ENCODE results near the gene PNKD. TPM values are rescaled to one million over a fixed set of nuclear protein-coding genes. Genes with fewer than 3 reads are reported as not detected.
A peak's percentile ranks its signal among the peaks of the same experiment; 100 is the strongest.

PNKD gene
- total and polyA plus RNA-seq, 2 of the 8 experiments (the other 6 are each of a cell fraction or from before 2014, with no cell fraction given), result 43.9 to 65.4 TPM

DNA sequence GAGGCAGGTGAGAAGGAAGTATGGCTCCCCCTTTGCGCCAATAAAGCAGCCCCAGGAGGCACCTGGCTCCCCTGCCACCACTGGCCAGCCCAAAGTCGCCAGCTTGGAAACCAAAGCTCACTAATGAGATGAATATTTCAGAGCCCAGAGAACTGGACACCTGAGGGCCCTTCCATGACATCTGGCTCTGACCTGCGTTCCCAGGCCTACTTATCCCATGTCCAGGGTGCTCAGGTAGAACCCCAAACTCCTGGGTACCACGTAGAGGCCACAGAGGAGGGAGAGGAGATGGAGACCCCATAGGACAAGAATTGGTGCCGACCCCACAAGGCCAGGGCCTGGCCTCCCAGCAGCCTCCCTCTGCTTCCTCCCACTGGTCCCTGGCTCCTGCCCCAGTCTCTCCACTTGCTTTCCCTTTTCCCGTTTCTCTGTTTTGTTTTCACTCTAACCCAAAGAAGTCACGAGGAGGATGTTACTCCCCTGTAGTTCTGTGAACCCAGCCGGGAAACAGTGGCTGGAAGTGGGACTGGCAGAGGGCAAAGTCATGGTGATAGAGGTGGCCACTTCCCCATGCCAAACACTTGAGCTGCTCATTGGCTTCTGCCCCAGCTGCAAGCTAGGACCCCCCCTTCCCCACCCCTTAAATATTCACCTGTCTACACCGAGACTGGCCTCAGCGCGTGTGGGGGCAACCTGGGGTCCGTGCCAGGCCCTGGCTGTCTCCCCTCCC is 21.2 kb downstream of the PNKD start:
- no peak overlapping the region; the same call in 1 of the 2 replicates for H2BK5ac ChIP-seq (ENCODE audit: low read depth, low read length)
- H3K9me3 ChIP-seq (ENCODE audit: insufficient read depth in 2 of 2, low read depth in 1 of 2, low read length in 1 of 2), result no peaks in the 10 kb centered on the region
- no peak for FAIRE-seq
- no peaks in the 10 kb centered on the region for H3K27me3 ChIP-seq (replicated peaks in 1 of 4; ENCODE audit: control insufficient read depth in 3 of 4, extremely low read depth in 1 of 4, insufficient read depth in 3 of 4, low read length in 3 of 4)
- H3K23ac ChIP-seq (ENCODE audit: insufficient read length), result no peak overlapping the region
- peaks cover 5% of the 10 kb centered on the region; the same call in 1 of the 2 replicates for H3K23me2 ChIP-seq (ENCODE audit: low read depth, low read length)
- no peaks in the 10 kb centered on the region for H4K20me1 ChIP-seq (replicated peaks in 1 of 2; ENCODE audit: control insufficient read depth in 1 of 2, insufficient read depth in 2 of 2, low read length in 2 of 2)
- H2AFZ ChIP-seq (ENCODE audit: low read length), result no peak overlapping the region
- no peak overlapping the region for H2BK120ac ChIP-seq (replicated peaks; ENCODE audit: low read depth, low read length)
- peak overlapping the region; percentile 36; the same call in 1 of the 2 replicates for H3K18ac ChIP-seq (ENCODE audit: extremely low read depth, low read length)
- peak overlapping the region; percentile 77; the same call in 1 of the 2 replicates for H2BK12ac ChIP-seq (ENCODE audit: low read depth, low read length)
- DNase-seq (ENCODE audit: low read depth in 1 of 2, low spot score in 2 of 2), result no peak
- H3K4me2 ChIP-seq (ENCODE audit: insufficient read depth in 1 of 2, low read depth in 2 of 2, low read length in 2 of 2), result peak overlapping the region; percentile 72 to 82
- no peak overlapping the region for H3K14ac ChIP-seq (ENCODE audit: insufficient read length)
- H3K4me1 ChIP-seq (replicated peaks in 1 of 4; ENCODE audit: control insufficient read depth in 3 of 4, insufficient read depth in 4 of 4, low read length in 3 of 4), result peaks cover 5 to 14% (median 9%) of the 10 kb centered on the region in 4 experiments; a peak in 6 of 7 replicates
- no peaks in the 10 kb centered on the region for H3K79me2 ChIP-seq (ENCODE audit: control insufficient read depth in 1 of 2, insufficient read depth in 2 of 2, low read length in 2 of 2)
- ChIA-PET CTCF (ENCODE audit: partially characterized antibody) (interaction anchor here (0.7 to 12.1 kb wide), 14 partner anchors 8 to 103 kb away, joined by 3 to 94 read pairs (median 4); partner anchors contain the start of genes AAMP, CATIP and PNKD), POLR2A (ENCODE audit: partially characterized antibody) (interaction anchor here (1.1 to 1.7 kb wide), 6 partner anchors 9 to 42 kb away, joined by 3 to 4 read pairs (median 3); partner anchors contain the start of genes AAMP and PNKD)
- no peak overlapping the region for H2BK20ac ChIP-seq (ENCODE audit: low read length)
- H3K27ac ChIP-seq (ENCODE audit: low read depth, low read length), result no peak overlapping the region
- H3K56ac ChIP-seq (replicated peaks; ENCODE audit: insufficient read length, low read depth, low read length), result no peak overlapping the region
- peak overlapping the region; percentile 15; the same call in 1 of the 2 replicates for H4K8ac ChIP-seq (ENCODE audit: extremely low read depth, insufficient read depth, low read length)
- no peak overlapping the region for H4K5ac ChIP-seq (ENCODE audit: insufficient read length, low read depth, low read length)
- H4K91ac ChIP-seq (replicated peaks; ENCODE audit: insufficient read length, low read length), result peak overlapping the region; percentile 0
- H3K79me1 ChIP-seq (ENCODE audit: low read depth, low read length), result 0 out of 2 replicates have a peak, but pooled peaks cover 4% of the 10 kb centered on the region
- H3K9ac ChIP-seq (replicated peaks in 1 of 4; ENCODE audit: extremely low read depth in 1 of 4, low read depth in 3 of 4, low read length in 3 of 4), result peak overlapping the region in 2 of 4 experiments; percentile 59 to 62; a peak in 3 of 7 replicates
- H3K4me3 ChIP-seq (ENCODE audit: extremely low read depth in 1 of 4, insufficient read depth in 2 of 4, low read depth in 3 of 4, low read length in 4 of 4), result peak overlapping the region; percentile 51 to 66 (median 64)
- H2AK5ac ChIP-seq (ENCODE audit: low read depth, low read length), result no peak overlapping the region
- 82% methylated on average over 9 of the region's 12 CpGs; no CpG with 5 or more reads in 1 of the 2 experiments for WGBS, 2 experiments (ENCODE audit: extremely low coverage in 1 of 2, insufficient coverage in 1 of 2, insufficient read length in 1 of 2, insufficient replicate concordance in 2 of 2, low coverage in 1 of 2, low lambda C conversion rate in 2 of 2, missing lambda C conversion rate in 1 of 2)
- no peak overlapping the region for H2BK15ac ChIP-seq (ENCODE audit: low read length)
- H3K4ac ChIP-seq (replicated peaks; ENCODE audit: insufficient read length, low read depth, low read length), result no peak overlapping the region
- no peaks in the 10 kb centered on the region for H3K36me3 ChIP-seq (ENCODE audit: control insufficient read depth in 2 of 4, insufficient read depth in 4 of 4, low read length in 3 of 4)
- TF ChIP-seq RAD21 (IDR thresholded peaks at IDR 0.05 in 1 of 2, conservative IDR thresholded peaks at IDR 0.05 in 1 of 2; ENCODE audit: low read depth in 2 of 2, low read length in 2 of 2), result no peak
- no peak for TF ChIP-seq BCL11A (IDR thresholded peaks at IDR 0.05; ENCODE audit: low read depth in 2 of 2, low read length in 2 of 2)
- no peak for TF ChIP-seq YY1 (IDR thresholded peaks at IDR 0.05; ENCODE audit: low read depth, low read length)
- no peak for TF ChIP-seq SRF (IDR thresholded peaks at IDR 0.05; ENCODE audit: low read depth, low read length)
- no peak for TF ChIP-seq SIRT6 (IDR thresholded peaks at IDR 0.05; ENCODE audit: low read length)
- TF ChIP-seq CEBPB (IDR thresholded peaks at IDR 0.05; ENCODE audit: low read depth, low read length), result no peak
- TF ChIP-seq SP4 (IDR thresholded peaks at IDR 0.05; ENCODE audit: low read length), result no peak
- no peak for TF ChIP-seq CREB1 (IDR thresholded peaks at IDR 0.05)
- no peak for TF ChIP-seq TCF12 (IDR thresholded peaks at IDR 0.05; ENCODE audit: low read depth, low read length)
- no peak for TF ChIP-seq KDM5A (IDR thresholded peaks at IDR 0.05; ENCODE audit: low read length)
- TF ChIP-seq, protein P1, sequence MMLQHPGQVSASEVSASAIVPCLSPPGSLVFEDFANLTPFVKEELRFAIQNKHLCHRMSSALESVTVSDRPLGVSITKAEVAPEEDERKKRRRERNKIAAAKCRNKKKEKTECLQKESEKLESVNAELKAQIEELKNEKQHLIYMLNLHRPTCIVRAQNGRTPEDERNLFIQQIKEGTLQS (IDR thresholded peaks at IDR 0.05; ENCODE audit: insufficient read depth, low read depth, low read length), result no peak
